HL-60 (cell line): ENCODE results near the gene TBC1D8B.

Experiments used
- DNase-seq, 2 experiments: peaks; one replicate each; pipeline ENCODE4 v3.0.0-alpha.2; 2010 to 2020; ENCODE audit warnings: low read depth in 1 of 2, low spot score in 1 of 2
- H3K27ac ChIP-seq: fragments of 250-450 bp; sonication (Bioruptor Pico); replicated peaks from 2 replicates; pipeline ENCODE4 v1.5.1; 2020; ENCODE audit warnings: mild to moderate bottlenecking, moderate library complexity
- H3K27me3 ChIP-seq: fragments of 250-450 bp; sonication (Bioruptor Pico); 2 replicates; pipeline ENCODE4 v1.5.1; 2021; ENCODE audit warnings: mild to moderate bottlenecking, moderate library complexity; ENCODE audit not compliant: insufficient read depth, poor library complexity, severe bottlenecking
- H3K4me3 ChIP-seq: replicated peaks from 2 replicates; pipeline ENCODE4 v1.5.1; 2011; ENCODE audit warnings: mild to moderate bottlenecking, control low read depth, low read length; ENCODE audit not compliant: insufficient read depth
- GABPA ChIP-seq: IDR thresholded peaks from 2 replicates; pipeline ENCODE4 v1.6.1; 2012; ENCODE audit warnings: low read depth
- POLR2AphosphoS5 ChIP-seq: IDR thresholded peaks from 2 replicates; pipeline ENCODE4 v1.6.1; 2012; ENCODE audit warnings: low read depth
- SPI1 ChIP-seq: IDR thresholded peaks from 2 replicates; pipeline ENCODE4 v1.6.1; 2012; ENCODE audit warnings: low read depth, mild to moderate bottlenecking, borderline replicate concordance
- TF ChIP-seq, protein P1 (sequence below): IDR thresholded peaks from one replicate; pipeline ENCODE4 v1.5.1; 2011; ENCODE audit warnings: low read length, control low read depth, inconsistent platforms; ENCODE audit not compliant: insufficient read depth
- TF ChIP-seq, protein P2 (sequence below): IDR thresholded peaks from 2 replicates; pipeline ENCODE4 v1.6.1; 2012; ENCODE audit warnings: low read depth; ENCODE audit not compliant: insufficient replicate concordance

The TBC1D8B gene

DNA sequence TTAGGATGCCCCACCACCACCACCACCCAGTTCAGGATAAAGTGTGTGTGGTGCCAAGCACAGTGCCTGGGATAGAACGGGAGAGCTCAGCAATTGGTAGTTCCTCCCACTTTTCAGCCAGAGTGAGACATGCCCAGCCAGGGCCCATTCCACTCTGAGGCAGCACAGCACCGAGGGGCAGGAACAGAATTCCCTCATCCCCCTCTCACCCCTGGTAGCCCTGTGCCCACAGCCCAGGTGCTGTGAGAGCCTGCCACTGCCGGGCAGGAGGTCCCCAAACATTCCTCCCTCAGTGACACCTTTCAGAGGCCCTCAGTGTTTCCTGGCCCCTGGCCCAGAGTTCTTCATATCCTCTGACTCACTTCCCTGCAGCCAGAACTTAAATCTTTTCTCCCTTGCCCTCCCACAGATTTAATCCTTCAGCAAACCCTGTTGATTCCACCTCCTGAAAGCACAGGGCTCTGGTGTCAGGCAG, 92.5 kb downstream of the TBC1D8B start:
- no peak for TF ChIP-seq GABPA
- TF ChIP-seq, protein P1, sequence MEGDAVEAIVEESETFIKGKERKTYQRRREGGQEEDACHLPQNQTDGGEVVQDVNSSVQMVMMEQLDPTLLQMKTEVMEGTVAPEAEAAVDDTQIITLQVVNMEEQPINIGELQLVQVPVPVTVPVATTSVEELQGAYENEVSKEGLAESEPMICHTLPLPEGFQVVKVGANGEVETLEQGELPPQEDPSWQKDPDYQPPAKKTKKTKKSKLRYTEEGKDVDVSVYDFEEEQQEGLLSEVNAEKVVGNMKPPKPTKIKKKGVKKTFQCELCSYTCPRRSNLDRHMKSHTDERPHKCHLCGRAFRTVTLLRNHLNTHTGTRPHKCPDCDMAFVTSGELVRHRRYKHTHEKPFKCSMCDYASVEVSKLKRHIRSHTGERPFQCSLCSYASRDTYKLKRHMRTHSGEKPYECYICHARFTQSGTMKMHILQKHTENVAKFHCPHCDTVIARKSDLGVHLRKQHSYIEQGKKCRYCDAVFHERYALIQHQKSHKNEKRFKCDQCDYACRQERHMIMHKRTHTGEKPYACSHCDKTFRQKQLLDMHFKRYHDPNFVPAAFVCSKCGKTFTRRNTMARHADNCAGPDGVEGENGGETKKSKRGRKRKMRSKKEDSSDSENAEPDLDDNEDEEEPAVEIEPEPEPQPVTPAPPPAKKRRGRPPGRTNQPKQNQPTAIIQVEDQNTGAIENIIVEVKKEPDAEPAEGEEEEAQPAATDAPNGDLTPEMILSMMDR: no peak
- no peak overlapping the region for H3K27ac ChIP-seq
- no peak overlapping the region for H3K4me3 ChIP-seq
- no peak for DNase-seq
- no peaks in the 10 kb centered on the region for H3K27me3 ChIP-seq

DNA sequence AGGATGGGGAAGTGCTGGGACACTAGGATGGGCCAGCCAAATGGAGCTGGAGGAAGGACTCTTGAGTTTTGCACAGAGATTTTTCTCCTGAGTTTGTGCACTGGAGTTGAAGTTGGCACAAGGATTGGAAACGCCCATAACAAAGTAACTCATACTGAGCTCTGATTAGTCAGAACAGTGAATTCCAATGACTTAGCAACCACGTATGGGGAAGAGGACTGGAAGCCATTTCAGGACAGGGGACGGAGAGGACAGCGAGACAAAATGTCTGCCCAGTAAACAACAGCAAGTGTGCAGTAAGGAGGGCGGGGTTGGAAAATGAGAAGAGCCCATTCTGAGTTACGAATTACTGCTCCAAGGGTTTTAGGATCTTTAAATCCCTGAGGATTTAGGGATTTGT, 94.8 kb downstream of the TBC1D8B start:
- no peaks in the 10 kb centered on the region for H3K27me3 ChIP-seq
- no peak overlapping the region for H3K27ac ChIP-seq
- H3K4me3 ChIP-seq: no peak overlapping the region
- TF ChIP-seq POLR2AphosphoS5 (no peak), GABPA (no peak), SPI1 (no peak)
- TF ChIP-seq, protein P1: no peak
- TF ChIP-seq, protein P2, sequence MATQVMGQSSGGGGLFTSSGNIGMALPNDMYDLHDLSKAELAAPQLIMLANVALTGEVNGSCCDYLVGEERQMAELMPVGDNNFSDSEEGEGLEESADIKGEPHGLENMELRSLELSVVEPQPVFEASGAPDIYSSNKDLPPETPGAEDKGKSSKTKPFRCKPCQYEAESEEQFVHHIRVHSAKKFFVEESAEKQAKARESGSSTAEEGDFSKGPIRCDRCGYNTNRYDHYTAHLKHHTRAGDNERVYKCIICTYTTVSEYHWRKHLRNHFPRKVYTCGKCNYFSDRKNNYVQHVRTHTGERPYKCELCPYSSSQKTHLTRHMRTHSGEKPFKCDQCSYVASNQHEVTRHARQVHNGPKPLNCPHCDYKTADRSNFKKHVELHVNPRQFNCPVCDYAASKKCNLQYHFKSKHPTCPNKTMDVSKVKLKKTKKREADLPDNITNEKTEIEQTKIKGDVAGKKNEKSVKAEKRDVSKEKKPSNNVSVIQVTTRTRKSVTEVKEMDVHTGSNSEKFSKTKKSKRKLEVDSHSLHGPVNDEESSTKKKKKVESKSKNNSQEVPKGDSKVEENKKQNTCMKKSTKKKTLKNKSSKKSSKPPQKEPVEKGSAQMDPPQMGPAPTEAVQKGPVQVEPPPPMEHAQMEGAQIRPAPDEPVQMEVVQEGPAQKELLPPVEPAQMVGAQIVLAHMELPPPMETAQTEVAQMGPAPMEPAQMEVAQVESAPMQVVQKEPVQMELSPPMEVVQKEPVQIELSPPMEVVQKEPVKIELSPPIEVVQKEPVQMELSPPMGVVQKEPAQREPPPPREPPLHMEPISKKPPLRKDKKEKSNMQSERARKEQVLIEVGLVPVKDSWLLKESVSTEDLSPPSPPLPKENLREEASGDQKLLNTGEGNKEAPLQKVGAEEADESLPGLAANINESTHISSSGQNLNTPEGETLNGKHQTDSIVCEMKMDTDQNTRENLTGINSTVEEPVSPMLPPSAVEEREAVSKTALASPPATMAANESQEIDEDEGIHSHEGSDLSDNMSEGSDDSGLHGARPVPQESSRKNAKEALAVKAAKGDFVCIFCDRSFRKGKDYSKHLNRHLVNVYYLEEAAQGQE: no peak
- no peak for DNase-seq

DNA sequence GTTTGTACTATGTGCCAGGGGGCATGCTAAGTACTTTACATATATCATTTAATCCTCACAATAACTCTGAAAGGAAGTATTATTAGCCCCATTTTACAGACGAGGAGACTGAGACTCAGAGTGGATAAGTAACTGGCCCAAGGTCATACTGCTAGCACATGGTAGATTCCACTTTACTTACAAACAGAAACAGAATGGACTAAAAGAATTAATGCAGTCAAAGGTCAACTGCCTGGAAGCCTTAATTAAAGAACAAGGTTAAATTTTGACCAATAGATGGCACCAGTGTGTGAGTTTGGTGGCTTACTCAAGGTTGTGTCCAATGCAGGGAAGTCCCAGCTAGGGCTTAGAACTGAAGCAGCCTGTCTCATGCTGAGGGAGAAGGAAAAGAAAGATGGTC, 96.0 kb downstream of the TBC1D8B start:
- H3K27me3 ChIP-seq: no peaks in the 10 kb centered on the region
- DNase-seq: peak; percentile 3 to 31
- TF ChIP-seq POLR2AphosphoS5 (no peak), SPI1 (no peak), GABPA (no peak)
- TF ChIP-seq, protein P1: no peak
- TF ChIP-seq, protein P2: no peak
- no peak overlapping the region for H3K27ac ChIP-seq
- H3K4me3 ChIP-seq: no peak overlapping the region

DNA sequence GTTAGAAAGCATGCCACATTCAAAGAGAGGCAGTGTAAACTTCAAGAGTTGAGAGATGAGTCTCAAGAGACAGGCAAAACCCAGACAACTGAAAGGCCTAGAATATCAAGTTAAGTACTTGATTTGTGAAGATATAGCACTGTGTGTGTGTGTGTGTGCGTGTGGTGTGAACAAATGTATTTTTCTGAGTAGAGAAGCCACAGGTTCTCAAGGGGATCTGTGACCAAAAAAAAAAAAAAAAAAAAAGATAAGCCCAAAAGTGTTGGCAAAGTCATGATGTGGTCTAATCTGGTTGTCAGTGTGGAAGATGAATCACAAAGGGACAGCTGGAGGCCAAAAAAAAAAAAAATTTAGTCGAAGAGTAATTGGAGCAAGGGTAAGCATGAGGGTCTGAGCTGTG, 96.8 kb downstream of the TBC1D8B start:
- Histone ChIP-seq H3K4me3 (no peak overlapping the region), H3K27ac (no peak overlapping the region), H3K27me3 (no peaks in the 10 kb centered on the region)
- TF ChIP-seq POLR2AphosphoS5 (no peak), GABPA (no peak), SPI1 (no peak)
- TF ChIP-seq, protein P2: no peak
- TF ChIP-seq, protein P1: no peak
- no peak for DNase-seq
